CD14-positive monocyte (primary cell): ENCODE results near the gene TMEM117. TPM values are rescaled to one million over a fixed set of nuclear protein-coding genes. Genes with fewer than 3 reads are reported as not detected.

Experiments used
- DNase-seq, 3 donors: peaks; one replicate each; pipeline ENCODE4 v3.0.0-alpha.2; 2011 to 2022
- H2AFZ ChIP-seq: 2 replicates; pipeline ENCODE4 v1.6.0; 2012; ENCODE audit warnings: mild to moderate bottlenecking, low read depth, low read length, inconsistent platforms; ENCODE audit not compliant: insufficient read depth, poor library complexity, severe bottlenecking
- H3K27ac ChIP-seq, 2 donors: 1 replicate in 1 of 2; 2 replicates in 1 of 2; pipeline ENCODE4 v1.5.1; 2012 to 2013; ENCODE audit warnings: low read length in 2 of 2, control low read depth in 1 of 2, inconsistent platforms in 1 of 2, low read depth in 1 of 2, mild to moderate bottlenecking in 1 of 2
- H3K27me3 ChIP-seq, 2 donors: one replicate each; pipeline versions ENCODE4 v1.6.0 to v1.6.1; 2011 to 2013; ENCODE audit warnings: low read length in 2 of 2; ENCODE audit not compliant: control insufficient read depth in 2 of 2, insufficient read depth in 2 of 2
- H3K36me3 ChIP-seq, 2 donors: replicated peaks in 1 of 2; 1 replicate in 1 of 2; 2 replicates in 1 of 2; pipeline versions ENCODE4 v1.5.1 to v1.6.1; 2012 to 2013; ENCODE audit warnings: low read length in 2 of 2, control low read depth in 1 of 2, inconsistent platforms in 1 of 2, mild to moderate bottlenecking in 1 of 2; ENCODE audit not compliant: insufficient read depth in 2 of 2, control insufficient read depth in 1 of 2
- H3K4me1 ChIP-seq, 2 donors: 1 replicate in 1 of 2; 2 replicates in 1 of 2; pipeline versions ENCODE4 v1.5.1 to v1.6.1; 2012 to 2013; ENCODE audit warnings: low read length in 2 of 2, control low read depth in 1 of 2, inconsistent platforms in 1 of 2, mild to moderate bottlenecking in 1 of 2, moderate library complexity in 1 of 2; ENCODE audit not compliant: insufficient read depth in 2 of 2, control insufficient read depth in 1 of 2
- H3K4me2 ChIP-seq: replicated peaks from 2 replicates; pipeline ENCODE3; 2012; ENCODE audit warnings: low read length, moderate library complexity, mild to moderate bottlenecking; ENCODE audit not compliant: poor library complexity, severe bottlenecking; ENCODE audit errors: extremely low read depth
- H3K4me3 ChIP-seq, 3 experiments: fragments of 200-600 bp in 1 of 3; sonication (generic) in 1 of 3; replicated peaks in 1 of 3; 1 replicate in 2 of 3; 2 replicates in 1 of 3; pipeline ENCODE4 v1.5.1; 2011 to 2013; ENCODE audit warnings: low read length in 3 of 3, mild to moderate bottlenecking in 3 of 3, control low read depth in 2 of 3, low read depth in 2 of 3, inconsistent platforms in 1 of 3, moderate library complexity in 1 of 3
- H3K79me2 ChIP-seq: 2 replicates; pipeline ENCODE4 v1.6.0; 2012; ENCODE audit warnings: mild to moderate bottlenecking, control low read depth, inconsistent platforms, low read length, moderate library complexity; ENCODE audit not compliant: insufficient read depth
- H3K9ac ChIP-seq: 2 replicates; pipeline ENCODE4 v1.6.0; 2017; ENCODE audit warnings: low read length, mild to moderate bottlenecking; ENCODE audit not compliant: insufficient read depth, poor library complexity, severe bottlenecking
- H3K9me3 ChIP-seq, 2 donors: replicated peaks in 1 of 2; 1 replicate in 1 of 2; 2 replicates in 1 of 2; pipeline versions ENCODE4 v1.5.1 to v1.6.1; 2012 to 2013; ENCODE audit warnings: low read length in 2 of 2, control low read depth in 1 of 2; ENCODE audit not compliant: control insufficient read depth in 1 of 2, insufficient read depth in 1 of 2
- H4K20me1 ChIP-seq: 2 replicates; pipeline ENCODE4 v1.6.0; 2012; ENCODE audit warnings: mild to moderate bottlenecking, low read length, control low read depth, moderate library complexity; ENCODE audit not compliant: insufficient read depth
- H3K27ac Mint-ChIP-seq, 7 donors: one replicate each; pipeline ENCODE4 v1.8.0; 2020; ENCODE audit warnings: mild to moderate bottlenecking in 7 of 7, mixed read lengths in 7 of 7, moderate library complexity in 6 of 7, inconsistent platforms in 2 of 7
- H3K27me3 Mint-ChIP-seq, 3 donors: one replicate each; pipeline ENCODE4 v1.8.0; 2021 to 2022; ENCODE audit warnings: low read depth in 3 of 3, mild to moderate bottlenecking in 3 of 3, mixed read lengths in 3 of 3, moderate library complexity in 3 of 3, inconsistent platforms in 1 of 3
- H3K36me3 Mint-ChIP-seq, 2 donors: one replicate each; pipeline ENCODE4 v1.8.0; 2020; ENCODE audit warnings: mixed read lengths in 2 of 2, inconsistent platforms in 1 of 2, mild to moderate bottlenecking in 1 of 2
- H3K4me1 Mint-ChIP-seq: one replicate; pipeline ENCODE4 v1.8.0; 2020; ENCODE audit warnings: mild to moderate bottlenecking, mixed read lengths
- H3K4me3 Mint-ChIP-seq, 2 donors: one replicate each; pipeline ENCODE4 v1.8.0; 2020; ENCODE audit warnings: mild to moderate bottlenecking in 2 of 2, mixed read lengths in 2 of 2, moderate library complexity in 1 of 2
- H3K9me3 Mint-ChIP-seq, 7 donors: one replicate each; pipeline ENCODE4 v1.8.0; 2020 to 2022; ENCODE audit warnings: mixed read lengths in 7 of 7, mild to moderate bottlenecking in 6 of 7, moderate library complexity in 6 of 7, inconsistent platforms in 2 of 7
- CTCF ChIP-seq: fragments of 200-600 bp; IDR thresholded peaks from one replicate; pipeline ENCODE4 v1.8.0; 2022; ENCODE audit warnings: antibody characterized with exemption, mild to moderate bottlenecking
- WGBS: methylation state at CpG from one replicate; pipeline ENCODE4 v1.1.5; 2013; ENCODE audit warnings: missing lambda C conversion rate; ENCODE audit not compliant: insufficient coverage; 5-methylcytosine and 5-hydroxymethylcytosine counted together
- intact Hi-C, 2 donors: fragments of 100-400 bp; cut with micrococcal nuclease; formaldehyde crosslinking; loops; one replicate each; pipeline versions ENCODE4 v1.15.0 to v1.15.1; 2023
- polyA plus RNA-seq, 3 donors: library from polyadenylated mRNA; depleted of rRNA in 1 of 3; unstranded in 2 of 3; stranded (reverse) in 1 of 3; fragments of 300-500 nt in 2 of 3; fragments of >200 nt in 1 of 3; fragmentation: Illumina TruSeq in 2 of 3; gene quantifications; 1 replicate in 2 of 3; 2 replicates in 1 of 3; pipeline ENCODE4 v1.2.3, GENCODE V29; 2012 to 2021

Gene TMEM117
- polyA plus RNA-seq, 3 donors, result 0.11 to 0.42 TPM; not detected in 1

GRCh38 chr12:44034906-44035305 lies 199.0 kb downstream of the TMEM117 start:
- Histone ChIP-seq H3K4me3 (no peak overlapping the region), H3K27ac (no peak overlapping the region), H3K9me3 (peaks cover 12 to 20% of the 10 kb centered on the region in 2 donors), H3K27me3 (no peaks in the 10 kb centered on the region), H3K4me1 (no peaks in the 10 kb centered on the region), H2AFZ (no peak overlapping the region), H3K4me2 (no peak overlapping the region), H4K20me1 (no peaks in the 10 kb centered on the region), H3K36me3 (no peaks in the 10 kb centered on the region), H3K79me2 (no peaks in the 10 kb centered on the region), H3K9ac (no peak overlapping the region)
- Mint-ChIP-seq H3K4me3 (no peak overlapping the region), H3K4me1 (no peaks in the 10 kb centered on the region), H3K27me3 (peaks cover 0 to 2% (median 0%) of the 10 kb centered on the region in 3 donors), H3K9me3 (peaks cover 2 to 13% (median 6%) of the 10 kb centered on the region in 7 donors), H3K36me3 (no peaks in the 10 kb centered on the region), H3K27ac (no peak overlapping the region)
- TF ChIP-seq CTCF, result no peak
- no peak for DNase-seq
- intact Hi-C loops, result no loop called here
- WGBS, result no CpG with 5 or more reads among the region's 5 CpGs

- TF ChIP-seq CTCF, result no peak
- H3K4me1 Mint-ChIP-seq, result no peaks in the 10 kb centered on the region
- Histone ChIP-seq H3K27ac (no peak overlapping the region), H3K27me3 (no peaks in the 10 kb centered on the region), H4K20me1 (no peaks in the 10 kb centered on the region), H2AFZ (no peak overlapping the region), H3K4me3 (no peak overlapping the region), H3K4me2 (no peak overlapping the region), H3K9ac (no peak overlapping the region), H3K79me2 (no peaks in the 10 kb centered on the region), H3K36me3 (no peaks in the 10 kb centered on the region), H3K4me1 (no peaks in the 10 kb centered on the region), H3K9me3 (peaks cover 6 to 20% of the 10 kb centered on the region in 2 donors)
- H3K9me3 Mint-ChIP-seq, result peaks cover 2 to 9% (median 5%) of the 10 kb centered on the region in 7 donors
- no peaks in the 10 kb centered on the region for H3K36me3 Mint-ChIP-seq
- H3K27ac Mint-ChIP-seq, result peak overlapping the region in 1 of 7 donors; percentile 4
- peaks cover 0 to 2% (median 0%) of the 10 kb centered on the region in 3 donors for H3K27me3 Mint-ChIP-seq
- no peak for DNase-seq
- no peak overlapping the region for H3K4me3 Mint-ChIP-seq
- 79% methylated on average over 5 of the region's 7 CpGs for WGBS
- intact Hi-C loops, result no loop called here
Observed at GRCh38 chr12:44036875-44037443, 201.1 kb downstream of the TMEM117 start.
